ENCODE data around the gene MCTP2.
"Not testable (repeated sequence)": the region's sequence is repeated elsewhere in the genome, so short reads cannot be mapped to it uniquely, and the experiment has no call there.

The MCTP2 gene

DNA sequence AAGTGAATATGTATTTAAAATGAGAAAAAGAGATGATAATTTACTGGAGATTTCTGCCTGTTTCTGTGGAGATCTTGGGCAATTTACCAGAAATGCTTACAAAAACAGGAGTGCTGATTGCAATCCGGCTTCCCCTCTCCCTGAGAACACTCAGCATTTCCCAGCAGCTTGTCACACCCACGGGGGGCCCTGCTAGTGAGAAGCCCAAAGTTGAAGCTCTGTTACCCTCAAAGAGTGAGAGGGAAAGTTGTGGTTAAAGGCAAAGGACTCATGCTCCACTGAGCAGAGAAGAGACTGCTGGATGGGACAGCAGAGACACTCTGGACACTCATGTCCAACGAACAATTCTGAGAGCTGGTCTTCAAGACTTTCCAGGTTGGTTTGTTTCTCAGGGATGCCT lies 2.9 kb downstream of the MCTP2 start:
- peak; percentile 95 for FAIRE-seq

DNA sequence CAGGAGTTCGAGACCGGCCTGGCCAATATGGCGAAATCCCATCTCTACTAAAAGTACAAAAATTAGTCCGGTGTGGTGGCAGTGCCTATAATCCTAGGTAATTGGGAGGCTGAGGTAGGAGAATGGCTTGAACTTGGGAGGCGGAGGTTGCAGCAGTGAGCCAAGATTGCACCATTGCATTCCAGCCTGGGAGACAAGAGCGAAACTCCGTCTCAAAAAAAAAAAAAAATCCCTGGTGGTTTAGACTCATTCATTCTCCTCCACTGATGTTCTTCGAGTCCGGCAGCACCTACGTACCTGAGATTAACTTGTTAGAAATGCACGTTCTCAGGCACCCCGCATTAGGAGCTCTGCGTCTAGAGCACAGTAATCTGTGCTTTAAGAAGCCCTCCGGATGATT lies 3.7 kb downstream of the MCTP2 start:
- no peak for FAIRE-seq

More for the DNA sequence above, 2.9 kb downstream of the MCTP2 start:
- no peak for DNase-seq (ENCODE audit: insufficient read length, low spot score)

DNA sequence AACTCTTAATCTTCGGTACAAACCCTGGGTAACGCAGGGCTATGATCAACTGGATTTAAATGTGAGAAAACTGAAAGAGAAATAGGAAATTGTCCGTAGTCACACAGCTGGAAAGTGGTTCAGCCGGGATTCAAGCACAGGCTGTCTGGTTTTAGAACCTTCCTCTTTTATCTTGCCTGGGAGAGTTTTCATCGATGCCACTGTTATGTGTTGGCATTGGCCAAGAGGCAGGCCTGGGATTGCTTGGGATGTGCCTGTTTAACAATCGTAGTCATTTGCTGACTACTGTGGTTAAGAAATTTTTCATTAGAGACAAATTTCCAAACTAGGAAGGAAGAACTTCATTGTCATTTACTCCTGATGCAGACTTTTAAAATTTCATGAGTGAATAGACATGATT lies 4.3 kb downstream of the MCTP2 start:
- DNase-seq (ENCODE audit: insufficient read length, low spot score) (no peak), FAIRE-seq (no peak)

More for the DNA sequence above, 3.7 kb downstream of the MCTP2 start:
- DNase-seq (ENCODE audit: insufficient read length, low spot score): no peak

DNA sequence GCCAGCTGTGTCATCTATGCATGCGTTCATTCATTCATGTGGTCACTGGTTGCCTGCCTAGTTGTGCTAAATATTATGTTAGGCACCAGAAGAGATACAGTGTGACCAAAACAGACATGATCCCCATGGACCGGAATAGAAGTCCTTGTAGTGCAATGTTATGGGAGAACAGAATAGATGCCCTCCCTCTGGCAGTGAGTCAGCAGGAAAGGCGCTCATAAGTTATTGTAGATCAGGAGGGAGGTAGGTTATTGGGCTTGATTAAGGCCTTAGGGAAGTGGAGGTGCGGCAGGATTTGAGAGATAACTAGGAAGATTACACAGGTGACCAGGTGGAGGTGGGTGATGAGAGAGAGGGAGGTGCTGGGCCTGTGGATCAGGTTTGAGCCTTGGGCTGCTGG lies 5.2 kb downstream of the MCTP2 start:
- peak; percentile 74 for FAIRE-seq
- DNase-seq (ENCODE audit: insufficient read length, low spot score): no peak

DNA sequence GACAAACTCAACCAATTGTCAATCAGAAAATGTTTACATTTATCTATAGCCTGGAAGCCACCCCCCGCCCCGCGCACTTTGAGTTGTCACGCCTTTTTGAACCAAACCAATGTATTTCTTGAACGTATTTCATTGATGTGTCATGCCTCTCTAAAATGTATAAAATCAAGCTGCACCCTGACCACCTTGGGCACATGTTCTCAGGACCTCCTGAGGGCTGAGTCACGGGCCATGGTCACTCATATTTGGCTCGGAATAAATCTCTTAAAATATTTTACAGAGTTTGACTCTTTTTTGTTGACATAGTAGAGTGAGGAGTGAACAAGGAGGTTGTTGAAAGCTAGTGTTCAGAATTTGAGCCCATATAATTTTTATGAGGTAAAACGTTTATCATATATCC lies 6.5 kb downstream of the MCTP2 start:
- DNase-seq (ENCODE audit: insufficient read length, low spot score) (no peak), FAIRE-seq (no peak)

DNA sequence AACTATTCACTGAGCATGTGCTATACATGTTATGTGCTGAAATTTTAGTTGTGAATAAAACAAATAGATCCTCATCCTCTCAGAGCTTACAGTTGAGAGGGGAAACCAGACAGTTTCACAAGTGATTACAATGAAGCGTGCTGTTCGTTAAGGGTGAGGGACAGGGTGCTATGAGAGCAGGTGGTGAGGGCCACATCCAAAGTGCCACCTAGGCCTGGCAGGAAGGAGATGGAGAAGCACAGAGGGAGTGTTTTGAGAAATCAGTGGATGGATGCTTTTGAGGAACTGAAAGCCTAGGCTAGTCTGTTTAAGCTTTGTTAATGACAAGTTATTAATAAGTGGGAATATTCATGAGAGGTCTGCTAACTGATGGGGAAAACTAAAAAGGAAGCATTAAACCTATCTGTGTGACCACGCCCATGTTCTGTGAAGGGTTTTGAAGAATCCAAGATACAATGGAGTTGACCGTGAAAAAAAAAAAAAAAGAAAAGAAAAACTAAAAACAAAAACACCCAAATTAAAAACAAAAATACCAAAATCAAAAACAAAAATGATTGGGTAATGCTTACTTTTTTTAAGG lies 7.3 kb downstream of the MCTP2 start:
- FAIRE-seq: peak; percentile 96
- DNase-seq (ENCODE audit: insufficient read length, low spot score): no peak

DNA sequence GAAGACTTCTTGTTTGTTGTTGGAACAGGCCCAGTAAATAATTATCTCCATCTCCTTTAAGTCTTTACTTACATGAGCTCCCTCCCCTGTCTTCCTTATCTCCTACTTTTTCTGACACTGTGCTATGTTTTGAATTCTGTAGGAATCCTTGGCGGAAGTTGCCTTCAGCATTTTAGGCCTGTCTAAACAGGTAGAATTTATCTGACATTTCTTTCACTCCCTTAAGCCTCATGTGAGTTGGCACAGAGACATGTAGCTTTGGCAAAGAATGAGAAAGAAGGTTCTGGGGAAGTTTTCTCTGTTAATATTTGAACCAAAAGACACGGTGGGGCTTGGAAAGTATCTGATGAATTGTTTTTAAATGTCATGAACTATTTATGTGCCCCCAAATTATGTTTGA lies 8.1 kb downstream of the MCTP2 start:
- FAIRE-seq (peak; percentile 86), DNase-seq (ENCODE audit: insufficient read length, low spot score) (no peak)

DNA sequence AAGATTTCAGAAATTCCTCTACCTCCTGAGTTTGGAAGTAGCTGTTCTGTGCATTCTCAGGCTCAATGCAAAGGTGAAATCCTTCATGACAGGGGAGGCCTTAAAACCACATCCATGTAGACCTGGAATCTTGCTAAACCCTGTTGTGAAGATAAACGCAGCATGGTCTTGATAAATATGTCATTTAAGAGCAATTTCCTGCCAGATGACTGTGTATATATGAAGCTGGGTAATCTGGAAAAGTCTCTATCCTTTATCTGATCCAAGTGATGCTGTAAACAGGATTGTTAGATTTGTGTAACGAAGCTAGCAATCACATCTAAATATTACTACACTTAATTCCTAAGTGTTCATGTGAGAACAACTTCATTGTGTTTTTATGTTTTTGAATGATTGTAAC lies 9.1 kb downstream of the MCTP2 start:
- FAIRE-seq: peak; percentile 79

DNA sequence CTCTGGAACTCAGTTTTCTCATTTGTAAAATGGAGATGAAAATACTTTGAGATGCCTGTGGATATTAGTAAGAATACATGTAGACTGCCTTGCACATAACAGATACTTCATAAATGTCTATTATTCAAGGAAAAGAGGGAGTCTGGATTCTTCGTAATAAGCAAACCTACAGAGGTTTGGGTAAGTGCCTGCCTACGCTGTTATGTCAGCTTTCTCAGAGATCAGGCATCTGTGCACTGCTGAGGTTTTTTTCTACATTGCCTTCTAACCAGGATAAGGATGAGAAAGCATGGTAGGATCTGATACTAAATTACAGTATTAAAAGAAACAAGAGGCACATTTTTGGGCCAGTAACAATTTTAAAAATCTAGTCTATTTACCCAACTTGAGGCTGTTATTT lies 10.9 kb downstream of the MCTP2 start:
- FAIRE-seq: no peak
- DNase-seq (ENCODE audit: insufficient read length, low spot score): no peak

More for the DNA sequence above, 9.1 kb downstream of the MCTP2 start:
- no peak for DNase-seq (ENCODE audit: insufficient read length, low spot score)

DNA sequence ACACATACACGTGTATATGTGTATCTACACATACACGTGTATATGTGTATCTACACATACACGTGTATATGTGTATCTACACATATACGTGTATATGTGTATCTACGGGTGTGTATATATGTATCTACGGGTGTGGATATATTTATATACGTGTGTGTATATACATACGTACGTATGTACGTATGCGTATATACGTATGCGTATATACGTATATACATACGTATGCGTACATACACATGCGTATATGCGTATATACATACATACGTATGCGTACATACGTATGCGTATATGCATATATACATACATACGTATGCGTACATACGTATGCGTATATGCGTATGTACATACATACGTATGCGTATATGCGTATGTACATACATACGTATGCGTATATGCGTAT lies 11.6 kb downstream of the MCTP2 start:
- peak; percentile 74 for FAIRE-seq

DNA sequence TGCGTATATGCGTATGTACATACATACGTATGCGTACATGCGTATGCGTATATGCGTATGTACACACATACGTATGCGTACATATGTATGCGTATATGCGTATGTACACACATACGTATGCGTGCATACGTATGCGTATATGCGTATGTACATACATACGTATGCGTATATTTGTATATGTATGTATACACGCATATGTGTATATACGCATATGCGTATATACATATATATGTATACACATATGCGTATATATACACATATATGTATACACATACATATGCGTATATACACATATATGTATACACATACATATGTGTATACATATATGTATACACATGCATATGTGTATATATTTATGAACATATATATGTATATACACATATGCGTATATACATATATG lies 12.1 kb downstream of the MCTP2 start:
- no peak for FAIRE-seq

More for the DNA sequence above, 11.6 kb downstream of the MCTP2 start:
- not testable (repeated sequence) for DNase-seq (ENCODE audit: insufficient read length, low spot score)

DNA sequence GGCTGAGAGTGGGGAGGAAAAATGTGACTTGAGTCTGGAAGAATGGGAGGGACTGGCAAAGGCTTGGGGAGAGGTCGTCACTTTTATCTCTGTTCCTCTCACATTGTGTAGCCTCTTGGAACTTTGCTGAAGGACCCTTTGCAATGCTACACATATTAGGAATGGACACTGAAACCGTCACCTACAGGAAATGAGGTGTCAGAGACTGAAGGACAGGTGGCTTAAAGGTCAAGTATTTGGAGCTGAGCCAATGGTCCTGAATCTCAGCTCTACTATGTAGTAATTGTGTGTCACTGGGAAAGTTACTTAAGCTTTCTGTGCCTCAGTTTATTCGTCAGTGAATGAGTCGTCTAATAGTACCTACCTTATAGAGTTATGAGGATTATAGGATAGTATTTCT lies 14.7 kb downstream of the MCTP2 start:
- FAIRE-seq (peak; percentile 90), DNase-seq (ENCODE audit: insufficient read length, low spot score) (no peak)

More for the DNA sequence above, 12.1 kb downstream of the MCTP2 start:
- no peak for DNase-seq (ENCODE audit: insufficient read length, low spot score)

DNA sequence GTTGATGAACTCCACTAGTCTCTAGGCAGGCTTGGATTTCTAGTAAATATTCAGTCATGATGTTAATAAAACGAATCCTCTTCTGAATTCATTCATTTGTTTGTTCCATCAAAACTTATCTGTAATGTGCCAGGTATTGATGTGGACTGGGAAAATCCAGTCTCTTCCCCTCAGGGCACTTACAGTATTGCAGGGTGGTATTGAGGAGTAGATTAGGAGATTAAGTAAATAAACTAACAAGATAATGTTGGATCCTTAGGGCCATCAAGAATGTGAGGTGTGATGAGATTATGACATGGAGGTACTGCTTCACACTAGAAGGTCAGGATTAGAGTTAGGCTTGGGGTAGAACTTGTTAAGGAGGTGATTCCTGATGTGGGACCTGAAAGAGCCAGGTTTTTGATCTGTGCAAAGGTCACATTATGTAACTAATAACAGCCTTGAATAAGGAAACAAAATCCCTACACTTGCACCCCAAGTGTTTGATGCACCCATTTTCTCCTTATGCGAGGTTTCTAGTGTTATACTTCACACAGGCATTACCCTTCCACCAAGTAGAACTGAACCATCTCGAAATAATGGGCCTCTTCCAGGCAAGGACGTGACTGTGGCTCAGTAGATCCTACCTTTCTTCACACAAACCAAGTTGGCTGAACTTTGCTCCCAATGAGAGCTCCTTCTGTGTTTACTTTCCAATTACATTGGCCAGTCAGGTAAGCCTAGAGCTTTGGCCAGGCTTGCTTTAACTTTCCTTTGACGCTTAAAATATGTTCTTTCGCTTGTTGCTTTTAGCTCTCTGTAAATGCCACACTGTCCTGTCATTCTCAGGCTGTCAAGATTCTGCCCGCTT lies 16.7 kb downstream of the MCTP2 start:
- peak; percentile 48 for FAIRE-seq
- no peak for DNase-seq (ENCODE audit: insufficient read length, low spot score)

DNA sequence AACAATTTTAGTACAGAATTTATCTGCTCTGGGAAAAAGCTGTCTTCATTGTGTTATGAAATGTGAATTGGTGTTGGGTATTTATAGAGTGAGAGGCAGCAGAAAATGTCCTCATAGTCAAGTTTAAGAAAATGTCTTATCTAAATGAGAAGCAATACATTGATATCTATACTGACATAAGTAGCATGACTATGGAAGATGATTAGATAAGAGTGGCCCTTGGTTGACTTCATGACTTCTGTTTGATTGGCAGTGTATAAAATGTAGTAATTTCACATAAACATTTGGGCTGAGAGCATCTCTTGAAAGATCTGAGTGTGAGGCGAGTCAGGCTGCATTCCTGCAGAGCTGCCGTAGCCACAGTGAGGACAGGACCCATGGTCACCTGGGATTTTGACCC lies 19.4 kb downstream of the MCTP2 start:
- no peak for FAIRE-seq
- DNase-seq (ENCODE audit: insufficient read length, low spot score): no peak

DNA sequence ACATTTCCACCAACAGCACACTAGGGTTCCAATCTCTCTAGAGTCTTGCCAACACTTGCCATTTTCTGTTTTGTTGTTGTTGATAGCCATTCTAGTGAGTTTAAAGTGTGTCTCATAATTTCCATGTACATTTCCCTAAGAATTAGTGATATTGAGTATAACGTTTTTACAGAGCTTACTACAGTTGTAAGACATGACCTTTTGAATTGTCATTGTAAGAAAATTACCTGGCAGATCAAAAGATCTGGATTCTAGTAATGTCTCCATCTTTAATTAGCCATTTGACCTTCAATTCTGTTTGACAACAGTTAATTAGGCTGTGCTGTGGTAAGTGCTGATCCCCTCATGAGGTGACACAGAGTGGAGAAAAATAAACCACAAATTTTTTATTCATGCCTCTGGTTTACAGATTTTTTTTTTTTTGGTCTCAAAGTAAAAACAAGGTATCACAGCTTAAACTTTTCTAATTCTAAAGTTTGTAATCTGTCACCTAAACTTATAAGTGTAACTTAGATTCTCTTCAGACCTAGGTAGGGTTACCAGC lies 20.9 kb downstream of the MCTP2 start:
- FAIRE-seq (peak; percentile 83), DNase-seq (ENCODE audit: insufficient read length, low spot score) (no peak)

DNA sequence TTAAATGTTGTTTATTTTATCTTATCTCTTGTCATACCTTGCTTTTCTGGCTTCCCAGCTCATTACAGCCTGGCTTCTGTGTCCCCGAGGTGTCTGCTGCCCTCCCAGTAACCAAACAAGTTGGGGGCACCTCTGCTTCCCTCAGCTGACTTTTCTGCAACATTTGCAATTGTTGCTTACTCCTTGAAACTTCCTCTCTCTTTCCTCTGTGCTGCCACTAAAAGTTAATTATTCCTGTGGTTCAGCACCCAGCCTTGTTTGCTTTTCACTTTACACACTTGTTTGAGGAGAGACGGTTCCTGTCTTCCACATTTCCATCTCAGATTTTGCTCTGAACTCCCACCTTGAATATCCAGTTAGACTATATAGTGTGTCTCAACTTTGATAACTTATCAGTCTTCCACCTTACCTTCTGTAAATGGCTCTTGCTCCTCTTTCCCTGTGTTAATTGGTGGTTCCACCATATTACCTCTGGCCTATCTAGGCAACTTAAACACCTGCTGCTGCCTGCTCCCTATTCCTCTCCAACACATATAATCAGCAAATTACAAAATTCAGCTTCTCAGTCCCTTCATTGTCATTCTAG lies 21.6 kb downstream of the MCTP2 start:
- no peak for DNase-seq (ENCODE audit: insufficient read length, low spot score)
- FAIRE-seq: no peak

DNA sequence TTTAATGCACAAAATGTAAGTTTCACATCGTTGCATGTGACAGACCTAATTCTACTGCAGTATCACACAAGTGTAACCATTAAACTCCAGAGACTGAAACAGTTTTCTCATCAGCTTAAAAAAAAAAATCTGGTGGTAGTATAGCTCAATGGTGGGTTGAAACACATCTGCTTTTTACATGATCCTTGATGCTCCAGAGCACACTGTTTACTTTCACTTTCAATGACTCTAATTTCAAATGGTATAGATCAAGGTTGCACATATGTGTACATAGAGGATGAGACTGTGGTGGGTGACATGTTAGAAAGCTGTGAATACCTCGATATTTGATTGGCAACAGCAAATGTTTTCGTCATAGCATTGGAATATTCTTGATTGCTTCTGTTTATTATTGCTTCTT lies 22.4 kb downstream of the MCTP2 start:
- FAIRE-seq: peak; percentile 91

DNA sequence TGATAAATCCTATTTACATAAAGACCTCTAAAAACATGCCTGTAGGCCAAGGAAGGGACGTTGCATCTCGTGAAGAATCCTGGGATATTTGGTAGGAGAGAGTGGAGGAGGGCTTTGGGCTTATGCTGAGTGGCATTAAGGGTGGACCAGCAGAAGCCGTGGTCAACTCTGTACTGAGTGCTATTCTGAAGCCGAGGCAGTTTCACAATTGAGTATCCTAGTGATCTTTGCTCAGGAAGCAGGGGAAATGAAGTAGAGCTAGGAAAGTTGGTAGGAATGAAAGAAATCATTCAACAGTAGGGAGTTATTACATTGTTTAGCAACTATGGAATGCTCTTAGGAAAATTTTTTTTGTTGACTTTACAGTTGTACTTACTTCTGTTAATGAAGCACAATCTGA lies 24.2 kb downstream of the MCTP2 start:
- peak; percentile 90 for FAIRE-seq
- DNase-seq (ENCODE audit: insufficient read length, low spot score): no peak

More for the DNA sequence above, 22.4 kb downstream of the MCTP2 start:
- no peak for DNase-seq (ENCODE audit: insufficient read length, low spot score)

DNA sequence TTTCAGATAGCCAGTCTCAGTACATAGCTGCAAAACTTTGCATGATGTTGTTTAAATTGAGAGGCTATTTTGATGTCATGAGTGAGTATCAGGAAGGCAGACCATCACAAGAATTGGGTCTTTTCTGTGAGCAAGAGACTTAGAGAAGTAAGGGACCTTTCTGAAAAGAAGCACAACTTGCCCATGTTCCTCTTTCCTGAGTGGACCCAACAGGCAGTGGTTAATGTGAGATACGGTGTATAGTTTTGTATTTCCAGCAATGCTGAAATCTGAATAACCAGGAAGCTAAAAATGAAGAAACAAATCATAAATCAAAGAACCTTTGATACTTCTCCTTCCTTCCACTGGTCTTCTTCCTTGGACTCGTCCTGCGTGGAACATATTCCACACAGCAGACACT lies 25.1 kb downstream of the MCTP2 start:
- FAIRE-seq (no peak), DNase-seq (ENCODE audit: insufficient read length, low spot score) (no peak)

DNA sequence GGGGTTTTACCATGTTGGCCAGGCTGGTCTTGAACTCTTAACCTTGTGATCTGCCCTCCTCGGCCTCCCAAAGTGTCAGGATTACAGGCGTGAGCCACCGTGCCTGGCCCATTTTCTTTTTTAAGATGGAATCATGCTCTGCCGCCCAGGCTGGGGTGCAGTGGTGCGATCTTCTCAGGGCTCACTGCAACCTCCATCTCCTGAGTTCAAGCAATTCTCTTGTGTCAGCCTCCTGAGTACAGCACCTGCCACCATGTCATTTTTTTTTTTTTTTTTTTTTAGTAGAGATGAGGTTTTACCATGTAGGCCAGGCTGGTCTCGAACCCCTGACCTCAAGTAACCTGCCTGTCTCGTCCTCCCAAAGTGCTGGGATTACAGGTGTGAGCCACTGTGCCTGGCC lies 26.4 kb downstream of the MCTP2 start:
- FAIRE-seq: not testable (repeated sequence)

DNA sequence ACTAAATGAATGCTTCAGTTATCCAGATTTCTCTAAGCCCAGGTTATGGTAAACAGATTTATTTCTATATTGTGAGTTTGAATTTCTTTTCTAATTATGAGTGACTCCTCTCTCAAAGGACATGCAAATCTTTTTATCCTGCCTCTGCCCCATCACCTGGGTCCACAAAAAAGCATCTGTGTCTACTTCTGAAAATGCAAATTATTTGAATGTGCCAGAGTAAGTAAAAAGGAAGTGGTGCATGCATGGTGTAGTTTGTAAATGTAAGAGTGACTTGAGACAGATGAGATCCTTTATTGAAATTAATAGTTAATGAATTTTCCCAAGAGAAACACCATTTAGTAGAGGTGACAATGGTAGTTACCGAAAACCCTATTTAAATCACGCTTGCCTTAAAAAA lies 26.9 kb downstream of the MCTP2 start:
- no peak for DNase-seq (ENCODE audit: insufficient read length, low spot score)
- FAIRE-seq: peak; percentile 93

More for the DNA sequence above, 26.4 kb downstream of the MCTP2 start:
- not testable (repeated sequence) for DNase-seq (ENCODE audit: insufficient read length, low spot score)
